Measurements from ENCODE around the gene SRD5A1.

SRD5A1 gene

GRCh38 chr5:6632888-6633468, at the start of gene SRD5A1, which contains the start of gene NSUN2:
Gene SRD5A1, plus strand, starts transcription at chr5:6633440. Its CDS starts 137 bp downstream, at chr5:6633577.
Gene NSUN2, minus strand, starts transcription at chr5:6633044. Its CDS starts 65 bp downstream, at chr5:6632979.
- peak; percentile 99 for DNase-seq (ENCODE audit: low spot score)

- no peak for DNase-seq (ENCODE audit: low spot score)
Measured at GRCh38 chr5:6584101-6584645, 49.1 kb upstream of the SRD5A1 start.

- DNase-seq (ENCODE audit: low spot score): peak; percentile 2
Measured at GRCh38 chr5:6584727-6585126, 48.5 kb upstream of the SRD5A1 start.

- no peak for DNase-seq (ENCODE audit: low spot score)
Measured at GRCh38 chr5:6585168-6585567, 48.1 kb upstream of the SRD5A1 start.

- DNase-seq (ENCODE audit: low spot score): no peak
Measured at GRCh38 chr5:6585939-6586646, 47.1 kb upstream of the SRD5A1 start.

- DNase-seq (ENCODE audit: low spot score): no peak
Measured at GRCh38 chr5:6586647-6587042, 46.6 kb upstream of the SRD5A1 start.

- DNase-seq (ENCODE audit: low spot score): no peak
Measured at GRCh38 chr5:6587171-6587570, 46.1 kb upstream of the SRD5A1 start.

GRCh38 chr5:6590581-6590980, 42.7 kb upstream of the SRD5A1 start:
- DNase-seq (ENCODE audit: low spot score): no peak

GRCh38 chr5:6591671-6592288, 41.5 kb upstream of the SRD5A1 start:
- no peak for DNase-seq (ENCODE audit: low spot score)

GRCh38 chr5:6592601-6593000, 40.6 kb upstream of the SRD5A1 start:
- no peak for DNase-seq (ENCODE audit: low spot score)

GRCh38 chr5:6593148-6594016, 39.9 kb upstream of the SRD5A1 start:
- no peak for DNase-seq (ENCODE audit: low spot score)

GRCh38 chr5:6594066-6594465, 39.2 kb upstream of the SRD5A1 start:
- DNase-seq (ENCODE audit: low spot score): no peak

GRCh38 chr5:6595405-6595804, 37.8 kb upstream of the SRD5A1 start:
- no peak for DNase-seq (ENCODE audit: low spot score)

GRCh38 chr5:6596388-6596787, 36.9 kb upstream of the SRD5A1 start:
- DNase-seq (ENCODE audit: low spot score): no peak

- no peak for DNase-seq (ENCODE audit: low spot score)
Measured at GRCh38 chr5:6597557-6597956, 35.7 kb upstream of the SRD5A1 start.

- DNase-seq (ENCODE audit: low spot score): no peak
Measured at GRCh38 chr5:6598351-6598900, 34.8 kb upstream of the SRD5A1 start.

- DNase-seq (ENCODE audit: low spot score): no peak
Measured at GRCh38 chr5:6599739-6600138, 33.5 kb upstream of the SRD5A1 start.

- no peak for DNase-seq (ENCODE audit: low spot score)
Measured at GRCh38 chr5:6601271-6601670, 32.0 kb upstream of the SRD5A1 start.

GRCh38 chr5:6601816-6602215, 31.4 kb upstream of the SRD5A1 start:
- DNase-seq (ENCODE audit: low spot score): no peak

GRCh38 chr5:6602441-6602840, 30.8 kb upstream of the SRD5A1 start:
- DNase-seq (ENCODE audit: low spot score): no peak

GRCh38 chr5:6603643-6604042, 29.6 kb upstream of the SRD5A1 start:
- no peak for DNase-seq (ENCODE audit: low spot score)

GRCh38 chr5:6604341-6604740, 28.9 kb upstream of the SRD5A1 start:
- DNase-seq (ENCODE audit: low spot score): no peak
